ENCODE measurements around the gene LSMEM2. TPM values are rescaled to one million over a fixed set of nuclear protein-coding genes. Genes with fewer than 3 reads are reported as not detected.
A peak's percentile ranks its signal among the peaks of the same experiment; 100 is the strongest.

The LSMEM2 gene
- total RNA-seq, 4 donors from 2014 or later, result 0.30 TPM; not detected in 3

- 75% methylated on average over 6 of the region's 6 CpGs for WGBS
- DNase-seq (ENCODE audit: low spot score in 2 of 2), result no peak
- Histone ChIP-seq H3K4me1 (peaks cover 79% of the 10 kb centered on the region), H3K27me3 (no peaks in the 10 kb centered on the region), H3K9me3 (no peaks in the 10 kb centered on the region), H3K36me3 (no peaks in the 10 kb centered on the region), H3K27ac (peak overlapping the region; percentile 79), H3K4me3 (no peak overlapping the region)
- TF ChIP-seq CTCF (IDR thresholded peaks at IDR 0.05) (no peak), EP300 (IDR thresholded peaks at IDR 0.05) (no peak), POLR2AphosphoS5 (IDR thresholded peaks at IDR 0.05) (no peak), POLR2A (IDR thresholded peaks at IDR 0.05) (no peak)
These were observed 12.9 kb upstream of the LSMEM2 start for GRCh38 chr3:50266017-50266416.

GRCh38 chr3:50266836-50267235 lies 12.1 kb upstream of the LSMEM2 start:
- Histone ChIP-seq H3K4me1 (peaks cover 72% of the 10 kb centered on the region), H3K9me3 (no peaks in the 10 kb centered on the region), H3K27me3 (no peaks in the 10 kb centered on the region), H3K27ac (peak overlapping the region; percentile 79), H3K36me3 (no peaks in the 10 kb centered on the region), H3K4me3 (peak overlapping the region; percentile 44)
- no peak for DNase-seq (ENCODE audit: low spot score in 2 of 2)
- 55% methylated on average over 6 of the region's 7 CpGs for WGBS
- TF ChIP-seq POLR2AphosphoS5 (IDR thresholded peaks at IDR 0.05) (no peak), POLR2A (IDR thresholded peaks at IDR 0.05) (no peak), CTCF (IDR thresholded peaks at IDR 0.05) (no peak), EP300 (IDR thresholded peaks at IDR 0.05) (no peak)

GRCh38 chr3:50267280-50267913 lies 11.5 kb upstream of the LSMEM2 start:
- H3K27me3 ChIP-seq, result no peaks in the 10 kb centered on the region
- no peaks in the 10 kb centered on the region for H3K36me3 ChIP-seq
- H3K4me3 ChIP-seq, result peak overlapping the region; percentile 44
- DNase-seq (ENCODE audit: low spot score in 2 of 2), result no peak
- TF ChIP-seq EP300 (IDR thresholded peaks at IDR 0.05) (no peak), POLR2AphosphoS5 (IDR thresholded peaks at IDR 0.05) (no peak), CTCF (IDR thresholded peaks at IDR 0.05) (no peak), POLR2A (IDR thresholded peaks at IDR 0.05) (no peak)
- H3K9me3 ChIP-seq, result no peaks in the 10 kb centered on the region
- 35% methylated on average over 6 of the region's 22 CpGs for WGBS
- peaks cover 72% of the 10 kb centered on the region for H3K4me1 ChIP-seq
- H3K27ac ChIP-seq, result peak overlapping the region; percentile 79

GRCh38 chr3:50268276-50268675 lies 10.6 kb upstream of the LSMEM2 start:
- Histone ChIP-seq H3K4me3 (peak overlapping the region; percentile 44), H3K36me3 (no peaks in the 10 kb centered on the region), H3K4me1 (peaks cover 80% of the 10 kb centered on the region), H3K9me3 (no peaks in the 10 kb centered on the region), H3K27ac (peak overlapping the region; percentile 79), H3K27me3 (no peaks in the 10 kb centered on the region)
- no peak for TF ChIP-seq EP300 (IDR thresholded peaks at IDR 0.05)
- TF ChIP-seq POLR2A (IDR thresholded peaks at IDR 0.05), result no peak
- TF ChIP-seq CTCF (IDR thresholded peaks at IDR 0.05), result no peak
- no peak for TF ChIP-seq POLR2AphosphoS5 (IDR thresholded peaks at IDR 0.05)
- DNase-seq (ENCODE audit: low spot score in 2 of 2), result no peak
- WGBS, result 40% methylated on average over 3 of the region's 3 CpGs

GRCh38 chr3:50268703-50269451 lies 10.0 kb upstream of the LSMEM2 start, which contains the start of gene SEMA3B:
Gene SEMA3B (plus strand): TSS chr3:50269147. CDS start chr3:50269241, 94 bp downstream.
- H3K9me3 ChIP-seq, result no peaks in the 10 kb centered on the region
- H3K27ac ChIP-seq, result peak within 1 kb of the TSS; percentile 79
- no peak for TF ChIP-seq POLR2AphosphoS5 (IDR thresholded peaks at IDR 0.05)
- TF ChIP-seq EP300 (IDR thresholded peaks at IDR 0.05), result no peak
- TF ChIP-seq CTCF (IDR thresholded peaks at IDR 0.05), result no peak
- TF ChIP-seq POLR2A (IDR thresholded peaks at IDR 0.05), result no peak
- peaks cover 5% of the 10 kb centered on the region for H3K27me3 ChIP-seq
- H3K4me1 ChIP-seq, result peaks cover 83% of the 10 kb centered on the region
- no peaks in the 10 kb centered on the region for H3K36me3 ChIP-seq
- 27% methylated on average over 13 of the region's 21 CpGs for WGBS
- peak in 1 of 2 donors; percentile 78 for DNase-seq (ENCODE audit: low spot score in 2 of 2)
- peak within 1 kb of the TSS; percentile 44 for H3K4me3 ChIP-seq
